ENCODE data around the gene VPS13D.

- TF ChIP-seq, protein P1, sequence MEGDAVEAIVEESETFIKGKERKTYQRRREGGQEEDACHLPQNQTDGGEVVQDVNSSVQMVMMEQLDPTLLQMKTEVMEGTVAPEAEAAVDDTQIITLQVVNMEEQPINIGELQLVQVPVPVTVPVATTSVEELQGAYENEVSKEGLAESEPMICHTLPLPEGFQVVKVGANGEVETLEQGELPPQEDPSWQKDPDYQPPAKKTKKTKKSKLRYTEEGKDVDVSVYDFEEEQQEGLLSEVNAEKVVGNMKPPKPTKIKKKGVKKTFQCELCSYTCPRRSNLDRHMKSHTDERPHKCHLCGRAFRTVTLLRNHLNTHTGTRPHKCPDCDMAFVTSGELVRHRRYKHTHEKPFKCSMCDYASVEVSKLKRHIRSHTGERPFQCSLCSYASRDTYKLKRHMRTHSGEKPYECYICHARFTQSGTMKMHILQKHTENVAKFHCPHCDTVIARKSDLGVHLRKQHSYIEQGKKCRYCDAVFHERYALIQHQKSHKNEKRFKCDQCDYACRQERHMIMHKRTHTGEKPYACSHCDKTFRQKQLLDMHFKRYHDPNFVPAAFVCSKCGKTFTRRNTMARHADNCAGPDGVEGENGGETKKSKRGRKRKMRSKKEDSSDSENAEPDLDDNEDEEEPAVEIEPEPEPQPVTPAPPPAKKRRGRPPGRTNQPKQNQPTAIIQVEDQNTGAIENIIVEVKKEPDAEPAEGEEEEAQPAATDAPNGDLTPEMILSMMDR (conservative IDR thresholded peaks at IDR 0.05; ENCODE audit: low read depth, low read length): no peak
- TF ChIP-seq RCOR1 (IDR thresholded peaks at IDR 0.05; ENCODE audit: insufficient replicate concordance, low read length): no peak
- no peak for TF ChIP-seq POLR2A (IDR thresholded peaks at IDR 0.05; ENCODE audit: low read depth, low read length)
- TF ChIP-seq, protein P2, sequence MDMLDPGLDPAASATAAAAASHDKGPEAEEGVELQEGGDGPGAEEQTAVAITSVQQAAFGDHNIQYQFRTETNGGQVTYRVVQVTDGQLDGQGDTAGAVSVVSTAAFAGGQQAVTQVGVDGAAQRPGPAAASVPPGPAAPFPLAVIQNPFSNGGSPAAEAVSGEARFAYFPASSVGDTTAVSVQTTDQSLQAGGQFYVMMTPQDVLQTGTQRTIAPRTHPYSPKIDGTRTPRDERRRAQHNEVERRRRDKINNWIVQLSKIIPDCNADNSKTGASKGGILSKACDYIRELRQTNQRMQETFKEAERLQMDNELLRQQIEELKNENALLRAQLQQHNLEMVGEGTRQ (IDR thresholded peaks at IDR 0.05; ENCODE audit: low read depth, low read length): no peak
These were observed 35.1 kb upstream of the VPS13D start for GRCh38 chr1:12194666-12195216.
